Measurements from ENCODE around the gene SCIN. TPM values are rescaled to one million over a fixed set of nuclear protein-coding genes. Genes with fewer than 3 reads are reported as not detected.
"Not testable (repeated sequence)": the region's sequence is repeated elsewhere in the genome, so short reads cannot be mapped to it uniquely, and the experiment has no call there.

SCIN gene
- not detected for total RNA-seq

DNA sequence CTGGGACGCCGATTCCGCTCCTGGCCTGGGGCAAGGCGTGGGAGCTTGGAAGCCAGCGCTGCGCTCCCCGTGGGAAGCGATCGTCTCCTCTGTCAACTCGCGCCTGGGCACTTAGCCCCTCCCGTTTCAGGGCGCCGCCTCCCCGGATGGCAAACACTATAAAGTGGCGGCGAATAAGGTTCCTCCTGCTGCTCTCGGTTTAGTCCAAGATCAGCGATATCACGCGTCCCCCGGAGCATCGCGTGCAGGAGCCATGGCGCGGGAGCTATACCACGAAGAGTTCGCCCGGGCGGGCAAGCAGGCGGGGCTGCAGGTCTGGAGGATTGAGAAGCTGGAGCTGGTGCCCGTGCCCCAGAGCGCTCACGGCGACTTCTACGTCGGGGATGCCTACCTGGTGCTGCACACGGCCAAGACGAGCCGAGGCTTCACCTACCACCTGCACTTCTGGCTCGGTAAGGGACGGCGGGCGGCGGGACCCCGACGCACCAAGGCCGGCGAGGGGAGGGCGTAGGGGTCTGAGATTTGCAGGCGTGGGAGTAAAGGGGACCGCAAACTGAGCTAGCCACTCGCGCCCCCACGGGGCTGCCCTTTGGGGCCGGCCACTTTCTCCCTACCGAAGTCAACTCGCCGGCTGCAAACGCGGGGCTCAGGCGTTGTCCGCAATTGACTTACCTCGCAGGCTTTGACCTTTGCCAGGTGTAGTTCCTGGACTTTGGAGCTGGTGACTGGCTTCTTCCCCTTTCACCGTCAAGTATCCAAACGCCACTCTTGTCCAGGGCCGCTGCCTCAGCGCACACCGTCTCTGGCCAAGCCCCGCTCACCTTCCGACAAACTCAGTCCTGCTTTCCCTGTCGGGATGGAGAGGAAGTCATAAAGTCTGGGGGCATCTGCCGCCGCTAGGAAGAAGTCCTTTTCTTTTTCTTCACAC lies at the start of gene SCIN:
TSS of gene SCIN (plus strand) at position 187 of the 928 bp plus-strand sequence. CDS start at position 254, 67 bp downstream.
- H3K9me3 Mint-ChIP-seq = no peaks in the 10 kb centered on the region
- ATAC-seq = peak; percentile 60

GRCh38 chr7:12524794-12525386 lies 45.6 kb upstream of the SCIN start:
- intact Hi-C loops (cut with micrococcal nuclease) = loop anchor here (5.0 kb wide), 1 partner anchor 737 kb away; no protein-coding TSS in a partner anchor
- H3K9me3 Mint-ChIP-seq = no peaks in the 10 kb centered on the region
- TF ChIP-seq, protein P1, sequence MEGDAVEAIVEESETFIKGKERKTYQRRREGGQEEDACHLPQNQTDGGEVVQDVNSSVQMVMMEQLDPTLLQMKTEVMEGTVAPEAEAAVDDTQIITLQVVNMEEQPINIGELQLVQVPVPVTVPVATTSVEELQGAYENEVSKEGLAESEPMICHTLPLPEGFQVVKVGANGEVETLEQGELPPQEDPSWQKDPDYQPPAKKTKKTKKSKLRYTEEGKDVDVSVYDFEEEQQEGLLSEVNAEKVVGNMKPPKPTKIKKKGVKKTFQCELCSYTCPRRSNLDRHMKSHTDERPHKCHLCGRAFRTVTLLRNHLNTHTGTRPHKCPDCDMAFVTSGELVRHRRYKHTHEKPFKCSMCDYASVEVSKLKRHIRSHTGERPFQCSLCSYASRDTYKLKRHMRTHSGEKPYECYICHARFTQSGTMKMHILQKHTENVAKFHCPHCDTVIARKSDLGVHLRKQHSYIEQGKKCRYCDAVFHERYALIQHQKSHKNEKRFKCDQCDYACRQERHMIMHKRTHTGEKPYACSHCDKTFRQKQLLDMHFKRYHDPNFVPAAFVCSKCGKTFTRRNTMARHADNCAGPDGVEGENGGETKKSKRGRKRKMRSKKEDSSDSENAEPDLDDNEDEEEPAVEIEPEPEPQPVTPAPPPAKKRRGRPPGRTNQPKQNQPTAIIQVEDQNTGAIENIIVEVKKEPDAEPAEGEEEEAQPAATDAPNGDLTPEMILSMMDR (IDR thresholded peaks at IDR 0.05) = peak; percentile 84
- ATAC-seq = peak; percentile 42
- no peak for DNase-seq
- H3K36me3 Mint-ChIP-seq (ENCODE audit: low read depth) = no peaks in the 10 kb centered on the region
- no peak overlapping the region for H3K4me3 Mint-ChIP-seq
- ChIA-PET POLR2A (no interaction called here), CTCF (interaction anchor here (0.7 to 2.4 kb wide), 33 partner anchors 9 to 741 kb away, joined by 3 to 35 read pairs (median 4); no protein-coding TSS in a partner anchor)
- H3K4me1 Mint-ChIP-seq (ENCODE audit: low read depth) = no peaks in the 10 kb centered on the region
- no peak overlapping the region for H3K27ac Mint-ChIP-seq
- H3K27me3 Mint-ChIP-seq = peaks cover 8% of the 10 kb centered on the region

More for the DNA sequence above, at the start of gene SCIN:
- intact Hi-C loops (cut with micrococcal nuclease) = no loop called here
- peak within 1 kb of the TSS; percentile 42 for H3K4me3 Mint-ChIP-seq
- POLR2A ChIA-PET = no interaction called here
- no peaks in the 10 kb centered on the region for H3K36me3 Mint-ChIP-seq (ENCODE audit: low read depth)
- DNase-seq = peak; percentile 11
- H3K4me1 Mint-ChIP-seq (ENCODE audit: low read depth) = peaks cover 18% of the 10 kb centered on the region
- TF ChIP-seq, protein P1 (IDR thresholded peaks at IDR 0.05) = no peak
- H3K27me3 Mint-ChIP-seq = peaks cover 38% of the 10 kb centered on the region
- H3K27ac Mint-ChIP-seq = no peak within 1 kb of the TSS
- CTCF ChIA-PET = interaction anchor here (1.3 kb wide), 1 partner anchor 50 kb away, joined by 4 read pairs; no protein-coding TSS in a partner anchor

- H3K4me1 Mint-ChIP-seq (ENCODE audit: low read depth); DNase-seq; H3K27ac Mint-ChIP-seq; POLR2A ChIA-PET; H3K36me3 Mint-ChIP-seq (ENCODE audit: low read depth); H3K9me3 Mint-ChIP-seq; intact Hi-C loops (cut with micrococcal nuclease); ATAC-seq; CTCF ChIA-PET; H3K4me3 Mint-ChIP-seq: not testable (repeated sequence)
- peaks cover 11% of the 10 kb centered on the region for H3K27me3 Mint-ChIP-seq
Measured at GRCh38 chr7:12526693-12527092, 43.8 kb upstream of the SCIN start.

- POLR2A ChIA-PET, CTCF ChIA-PET: not testable (repeated sequence)
Measured at GRCh38 chr7:12527670-12528069, 42.9 kb upstream of the SCIN start.

DNA sequence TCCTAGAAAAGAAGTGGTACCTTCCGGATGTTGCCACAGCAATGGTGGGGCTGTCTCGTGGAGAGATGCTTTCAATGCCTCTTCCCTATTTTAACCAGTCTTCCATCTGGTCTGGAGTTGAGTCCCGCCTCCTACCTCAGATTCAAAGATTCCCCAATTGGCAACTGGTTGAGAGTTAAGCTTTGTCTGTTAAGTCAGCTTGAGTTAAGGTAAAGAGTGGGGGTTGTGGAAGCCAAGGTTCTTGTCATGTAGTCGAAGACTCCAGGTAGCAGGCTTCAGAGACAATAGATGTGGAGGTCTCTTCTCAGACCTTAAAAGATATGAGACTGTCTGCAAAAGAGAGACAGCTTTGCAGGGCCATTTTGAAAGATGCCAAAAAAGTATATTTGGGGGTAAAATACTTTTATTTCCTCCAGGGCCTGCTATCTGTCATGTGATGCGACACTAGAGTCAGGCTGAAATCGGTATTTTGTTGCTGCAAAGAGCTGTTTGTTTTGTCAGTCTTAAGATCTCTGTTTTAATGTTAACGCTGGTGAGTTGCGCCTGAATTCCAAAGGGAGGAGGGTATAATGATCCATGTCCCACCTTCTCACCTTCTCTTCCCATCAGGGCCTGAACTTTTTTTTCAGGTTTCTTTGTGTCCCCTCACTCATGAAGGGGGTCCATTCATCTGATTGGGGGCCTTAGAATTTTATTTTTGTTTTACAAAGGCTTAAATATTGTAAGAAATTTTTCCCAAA lies 40.4 kb upstream of the SCIN start:
- DNase-seq (no peak), ATAC-seq (no peak)
- no peak overlapping the region for H3K27ac Mint-ChIP-seq
- POLR2A ChIA-PET = no interaction called here
- CTCF ChIA-PET = interaction anchor here (1.0 kb wide), 1 partner anchor 16 kb away, joined by 3 read pairs; no protein-coding TSS in a partner anchor
- intact Hi-C loops (cut with micrococcal nuclease) = no loop called here
- H3K4me3 Mint-ChIP-seq = no peak overlapping the region
- H3K27me3 Mint-ChIP-seq = peaks cover 6% of the 10 kb centered on the region
- H3K9me3 Mint-ChIP-seq = no peaks in the 10 kb centered on the region
- H3K36me3 Mint-ChIP-seq (ENCODE audit: low read depth) = no peaks in the 10 kb centered on the region
- H3K4me1 Mint-ChIP-seq (ENCODE audit: low read depth) = no peaks in the 10 kb centered on the region
- TF ChIP-seq, protein P1 (IDR thresholded peaks at IDR 0.05) = no peak

More at GRCh38 chr7:12527670-12528069, 42.9 kb upstream of the SCIN start:
- ATAC-seq; H3K36me3 Mint-ChIP-seq (ENCODE audit: low read depth); H3K27ac Mint-ChIP-seq; intact Hi-C loops (cut with micrococcal nuclease); H3K9me3 Mint-ChIP-seq; H3K4me1 Mint-ChIP-seq (ENCODE audit: low read depth); H3K4me3 Mint-ChIP-seq; DNase-seq; H3K27me3 Mint-ChIP-seq: not testable (repeated sequence)
